ENCODE results near the gene AZIN2.
A peak's percentile ranks its signal among the peaks of the same experiment; 100 is the strongest.
"Not testable (repeated sequence)": the region's sequence is repeated elsewhere in the genome, so short reads cannot be mapped to it uniquely, and the experiment has no call there.

Gene AZIN2

DNA sequence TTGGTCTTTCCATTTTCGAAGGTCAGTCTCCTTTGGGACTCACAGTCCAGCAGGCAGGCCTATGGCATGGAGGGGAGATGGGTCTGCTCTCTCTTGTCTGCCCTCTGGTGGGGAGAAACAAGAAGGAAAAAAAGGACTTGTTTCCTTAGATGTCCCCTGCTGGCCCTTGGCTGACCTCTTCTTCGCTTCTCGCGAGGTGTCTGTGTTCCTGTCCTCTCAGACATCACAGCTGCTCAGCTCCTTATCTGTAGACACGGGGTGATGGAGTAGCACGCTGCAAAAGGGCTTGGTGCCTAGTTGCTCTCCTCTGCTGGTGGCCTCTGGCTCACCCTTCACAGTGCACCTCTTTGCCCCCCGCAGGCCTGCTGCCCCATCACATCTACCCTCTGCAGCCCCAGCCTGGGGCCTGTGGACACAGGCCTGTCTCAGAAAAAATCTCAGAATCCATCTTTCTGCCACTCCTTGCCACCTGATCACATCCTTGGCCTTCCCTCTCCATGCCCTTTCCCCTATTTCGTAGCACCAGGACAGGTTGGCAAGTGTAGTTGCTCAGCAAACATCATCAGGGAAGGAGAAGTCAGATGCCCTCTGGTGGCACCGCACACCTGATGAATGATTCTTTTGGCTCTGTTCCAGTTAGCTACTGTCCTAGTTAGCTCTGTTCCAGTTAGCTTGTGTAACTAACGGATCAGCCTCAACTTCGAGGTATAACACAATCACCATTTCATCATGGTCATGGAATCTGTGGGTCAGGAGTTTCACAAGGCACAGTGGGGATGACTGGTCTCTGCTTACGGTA, 25.5 kb upstream of the AZIN2 start:
- H3K27ac ChIP-seq (ENCODE audit: poor library complexity, severe bottlenecking), result no peak overlapping the region
- DNase-seq (ENCODE audit: low spot score), result peak; percentile 64
- no peaks in the 10 kb centered on the region for H3K9me3 ChIP-seq (ENCODE audit: severe bottlenecking)
- H3K27me3 ChIP-seq (ENCODE audit: insufficient read depth, poor library complexity, severe bottlenecking), result no peaks in the 10 kb centered on the region
- TF ChIP-seq CTCF (IDR thresholded peaks at IDR 0.05; ENCODE audit: poor library complexity, severe bottlenecking), result peak; percentile 81
- peaks cover 4% of the 10 kb centered on the region for H3K4me1 ChIP-seq (ENCODE audit: insufficient read depth, poor library complexity, severe bottlenecking)
- no peaks in the 10 kb centered on the region for H3K36me3 ChIP-seq (ENCODE audit: low read depth)
- peak; percentile 73 for ATAC-seq (ENCODE audit: low read depth)
- no peak overlapping the region for H3K4me3 ChIP-seq (ENCODE audit: severe bottlenecking)

DNA sequence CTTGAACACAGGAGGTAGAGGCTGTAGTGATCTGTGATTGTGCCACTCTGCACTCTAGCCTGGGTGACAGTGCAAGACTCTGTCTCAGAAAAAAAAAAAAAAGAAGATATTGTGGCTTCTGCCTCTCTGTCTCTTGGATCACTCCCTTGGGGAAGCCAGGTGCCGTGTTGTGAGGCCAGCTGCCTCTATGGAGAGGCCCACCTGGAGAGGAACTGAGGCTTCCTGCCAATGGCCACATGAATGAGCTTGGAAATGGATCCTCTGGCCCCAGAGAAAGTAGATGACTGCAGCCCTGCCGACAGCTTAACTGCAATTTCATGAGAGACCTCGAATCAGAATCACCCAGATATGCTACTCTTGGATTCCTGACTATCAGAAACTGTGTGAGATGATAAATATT, 24.5 kb upstream of the AZIN2 start:
- H3K27ac ChIP-seq (ENCODE audit: poor library complexity, severe bottlenecking), result no peak overlapping the region
- H3K36me3 ChIP-seq (ENCODE audit: low read depth), result no peaks in the 10 kb centered on the region
- no peak for DNase-seq (ENCODE audit: low spot score)

DNA sequence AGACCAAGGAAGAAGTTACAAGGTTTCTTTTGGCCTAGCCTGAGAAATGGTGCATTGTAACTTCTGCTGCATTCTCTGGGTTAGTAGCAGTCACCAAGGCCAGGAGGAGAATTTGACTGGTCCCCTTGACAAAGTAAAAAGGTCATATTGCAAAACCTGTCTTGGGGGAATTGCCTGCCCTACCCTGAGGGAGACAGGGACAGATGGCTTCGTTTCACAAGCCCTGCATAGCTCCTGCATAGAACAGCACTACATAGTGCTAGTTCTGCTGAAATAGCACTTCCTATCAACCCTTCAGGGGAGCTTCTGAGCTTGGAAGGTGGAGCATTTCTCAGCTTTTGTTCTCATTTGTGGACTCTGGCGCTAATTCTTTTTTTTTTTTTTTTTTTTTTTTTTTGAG, 23.9 kb upstream of the AZIN2 start:
- no peaks in the 10 kb centered on the region for H3K4me1 ChIP-seq (ENCODE audit: insufficient read depth, poor library complexity, severe bottlenecking)
- TF ChIP-seq CTCF (IDR thresholded peaks at IDR 0.05; ENCODE audit: poor library complexity, severe bottlenecking), result no peak
- H3K4me3 ChIP-seq (ENCODE audit: severe bottlenecking), result no peak overlapping the region
- DNase-seq (ENCODE audit: low spot score) (no peak), ATAC-seq (ENCODE audit: low read depth) (no peak)
- H3K27ac ChIP-seq (ENCODE audit: poor library complexity, severe bottlenecking), result no peak overlapping the region
- H3K27me3 ChIP-seq (ENCODE audit: insufficient read depth, poor library complexity, severe bottlenecking), result no peaks in the 10 kb centered on the region
- peaks cover 1% of the 10 kb centered on the region for H3K9me3 ChIP-seq (ENCODE audit: severe bottlenecking)
- no peaks in the 10 kb centered on the region for H3K36me3 ChIP-seq (ENCODE audit: low read depth)

More for the DNA sequence above, 24.5 kb upstream of the AZIN2 start:
- Histone ChIP-seq H3K4me3 (ENCODE audit: severe bottlenecking) (no peak overlapping the region), H3K9me3 (ENCODE audit: severe bottlenecking) (no peaks in the 10 kb centered on the region), H3K27me3 (ENCODE audit: insufficient read depth, poor library complexity, severe bottlenecking) (no peaks in the 10 kb centered on the region), H3K4me1 (ENCODE audit: insufficient read depth, poor library complexity, severe bottlenecking) (no peaks in the 10 kb centered on the region)
- no peak for TF ChIP-seq CTCF (IDR thresholded peaks at IDR 0.05; ENCODE audit: poor library complexity, severe bottlenecking)
- ATAC-seq (ENCODE audit: low read depth), result no peak

- no peak overlapping the region for H3K4me3 ChIP-seq (ENCODE audit: severe bottlenecking)
- no peaks in the 10 kb centered on the region for H3K4me1 ChIP-seq (ENCODE audit: insufficient read depth, poor library complexity, severe bottlenecking)
- no peak for TF ChIP-seq CTCF (IDR thresholded peaks at IDR 0.05; ENCODE audit: poor library complexity, severe bottlenecking)
- DNase-seq (ENCODE audit: low spot score) (no peak), ATAC-seq (ENCODE audit: low read depth) (peak; percentile 59; the same call in 1 of the 3 replicates)
- H3K9me3 ChIP-seq (ENCODE audit: severe bottlenecking), result peaks cover 3% of the 10 kb centered on the region
- H3K27ac ChIP-seq (ENCODE audit: poor library complexity, severe bottlenecking), result peak overlapping the region; percentile 18
- no peaks in the 10 kb centered on the region for H3K27me3 ChIP-seq (ENCODE audit: insufficient read depth, poor library complexity, severe bottlenecking)
- no peaks in the 10 kb centered on the region for H3K36me3 ChIP-seq (ENCODE audit: low read depth)
Measured at GRCh38 chr1:33060579-33061083, 20.3 kb upstream of the AZIN2 start.

GRCh38 chr1:33061834-33062233, 19.1 kb upstream of the AZIN2 start:
- H3K9me3 ChIP-seq (ENCODE audit: severe bottlenecking), result peaks cover 3% of the 10 kb centered on the region
- no peak for DNase-seq (ENCODE audit: low spot score)

GRCh38 chr1:33064284-33064683, 16.7 kb upstream of the AZIN2 start:
- H3K4me3 ChIP-seq (ENCODE audit: severe bottlenecking); H3K27me3 ChIP-seq (ENCODE audit: insufficient read depth, poor library complexity, severe bottlenecking); DNase-seq (ENCODE audit: low spot score); H3K36me3 ChIP-seq (ENCODE audit: low read depth); ATAC-seq (ENCODE audit: low read depth); H3K4me1 ChIP-seq (ENCODE audit: insufficient read depth, poor library complexity, severe bottlenecking); H3K27ac ChIP-seq (ENCODE audit: poor library complexity, severe bottlenecking); H3K9me3 ChIP-seq (ENCODE audit: severe bottlenecking): not testable (repeated sequence)

More at GRCh38 chr1:33061834-33062233, 19.1 kb upstream of the AZIN2 start:
- no peak overlapping the region for H3K27ac ChIP-seq (ENCODE audit: poor library complexity, severe bottlenecking)
- H3K4me1 ChIP-seq (ENCODE audit: insufficient read depth, poor library complexity, severe bottlenecking), result no peaks in the 10 kb centered on the region
- no peaks in the 10 kb centered on the region for H3K36me3 ChIP-seq (ENCODE audit: low read depth)
- no peak for ATAC-seq (ENCODE audit: low read depth)
- no peak overlapping the region for H3K4me3 ChIP-seq (ENCODE audit: severe bottlenecking)
- no peak for TF ChIP-seq CTCF (IDR thresholded peaks at IDR 0.05; ENCODE audit: poor library complexity, severe bottlenecking)
- H3K27me3 ChIP-seq (ENCODE audit: insufficient read depth, poor library complexity, severe bottlenecking), result no peaks in the 10 kb centered on the region

All from RWPE2 (cell line).